Measurements from ENCODE around the gene HOXB5.

- no peak for TF ChIP-seq CTCF (IDR thresholded peaks at IDR 0.05; ENCODE audit: low read depth, low read length, poor library complexity, severe bottlenecking)
- no peak for TF ChIP-seq EZH2phosphoT487 (IDR thresholded peaks at IDR 0.05; ENCODE audit: borderline replicate concordance, low read length)
Measured at GRCh38 chr17:48588528-48588927, 5.1 kb downstream of the HOXB5 start.
